Sigmoid colon (tissue), 4 donors: ENCODE results near the gene HBG1.

Experiments
- CTCF ChIP-seq, 4 experiments: fragments of 450-650 bp in 3 of 4; fragments of 200-600 bp in 1 of 4; IDR thresholded peaks; one replicate each; pipeline ENCODE4 v1.5.1; 2016 to 2019; ENCODE audit warnings: antibody characterized with exemption in 4 of 4, mild to moderate bottlenecking in 3 of 4, moderate library complexity in 2 of 4
- EP300 ChIP-seq, 4 donors: sonication (generic); formaldehyde crosslinking; IDR thresholded peaks; one replicate each; pipeline ENCODE4 v1.6.1; 2017; ENCODE audit warnings: antibody characterized with exemption in 4 of 4
- POLR2A ChIP-seq, 2 donors: fragments of 450-650 bp; IDR thresholded peaks; one replicate each; pipeline ENCODE4 v1.6.1; 2016; ENCODE audit warnings: antibody characterized with exemption in 2 of 2, mild to moderate bottlenecking in 2 of 2, moderate library complexity in 2 of 2
- POLR2AphosphoS5 ChIP-seq, 4 donors: sonication (generic); formaldehyde crosslinking; IDR thresholded peaks; one replicate each; pipeline ENCODE4 v1.6.1; 2017; ENCODE audit warnings: antibody characterized with exemption in 4 of 4

- no peak for TF ChIP-seq POLR2A (IDR thresholded peaks at IDR 0.05)
- TF ChIP-seq CTCF (IDR thresholded peaks at IDR 0.05) = no peak
- no peak for TF ChIP-seq POLR2AphosphoS5 (IDR thresholded peaks at IDR 0.05)
- no peak for TF ChIP-seq EP300 (IDR thresholded peaks at IDR 0.05)
These were observed 2.0 kb downstream of the HBG1 start for GRCh38 chr11:5247472-5248192.
